HG03196 (cell line): ENCODE results near the gene MEF2C.

Experiments used
- ATAC-seq: cut with Tn5 transposase; IDR thresholded peaks from one replicate; pipeline ENCODE4 v1.9.1; 2021; ENCODE audit not compliant: unreplicated experiment

Gene MEF2C

DNA sequence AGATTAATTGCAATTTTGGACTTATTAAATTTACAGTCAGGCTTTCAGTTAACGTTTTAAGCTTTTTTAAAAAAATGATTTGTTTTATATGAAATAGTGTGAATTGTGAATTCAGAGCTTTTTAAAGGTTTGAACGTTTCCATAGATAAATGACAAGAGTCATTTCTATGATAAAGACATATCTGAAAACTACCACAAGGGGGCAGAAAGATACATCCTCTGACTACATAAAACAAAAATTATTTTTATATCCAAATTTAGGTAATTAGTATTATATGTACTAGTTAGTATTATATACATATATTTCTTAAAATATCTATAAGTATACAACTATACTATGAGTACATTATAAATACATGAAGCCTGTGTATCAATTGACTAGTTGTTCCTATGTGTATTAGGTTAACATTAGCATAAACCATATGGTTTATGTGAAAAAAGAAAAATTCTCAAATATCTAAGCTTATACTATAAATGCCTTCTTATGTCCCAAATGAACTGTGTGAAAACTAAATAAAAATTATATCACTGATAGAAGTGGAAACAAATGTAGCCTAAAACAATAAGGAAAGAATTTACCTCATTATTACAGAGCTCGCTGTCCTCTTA lies 155.2 kb downstream of the MEF2C start:
- ATAC-seq: no peak

DNA sequence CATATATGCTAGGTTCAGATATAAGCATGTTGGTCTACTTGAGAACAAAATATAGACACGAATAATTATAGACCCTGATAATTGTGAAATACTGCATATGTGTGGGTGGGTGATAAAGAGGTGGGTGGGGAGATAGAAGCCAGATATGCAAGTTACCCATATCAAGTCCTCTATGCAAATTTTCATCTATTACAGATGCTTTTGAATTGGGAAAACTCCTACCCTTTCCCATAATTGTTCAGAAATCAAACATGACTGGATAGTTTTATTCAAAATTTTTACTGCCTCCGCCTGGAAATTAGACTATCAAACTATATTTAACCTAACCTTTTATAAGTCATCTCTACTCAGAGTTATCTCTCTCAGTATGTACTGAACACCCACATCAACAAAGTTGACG lies 157.5 kb downstream of the MEF2C start:
- no peak for ATAC-seq

DNA sequence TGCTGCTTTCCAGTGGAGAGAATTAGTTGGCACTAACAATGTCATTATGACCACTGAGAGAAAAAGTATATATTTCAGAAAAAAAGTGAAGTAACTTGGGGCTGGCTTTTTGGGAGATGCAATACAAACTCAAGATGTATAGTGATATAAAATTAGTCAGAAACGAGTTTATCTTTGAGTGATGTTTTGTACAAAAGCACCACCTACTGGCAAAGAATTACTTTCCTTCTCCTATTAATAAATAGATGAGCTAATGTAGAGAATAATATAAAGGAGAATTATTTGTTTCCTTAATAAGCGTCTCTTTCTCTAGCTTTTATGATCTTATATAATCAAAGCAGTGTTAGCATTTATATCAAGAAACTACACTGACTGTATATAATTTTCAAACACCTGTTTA lies 158.8 kb downstream of the MEF2C start:
- no peak for ATAC-seq

DNA sequence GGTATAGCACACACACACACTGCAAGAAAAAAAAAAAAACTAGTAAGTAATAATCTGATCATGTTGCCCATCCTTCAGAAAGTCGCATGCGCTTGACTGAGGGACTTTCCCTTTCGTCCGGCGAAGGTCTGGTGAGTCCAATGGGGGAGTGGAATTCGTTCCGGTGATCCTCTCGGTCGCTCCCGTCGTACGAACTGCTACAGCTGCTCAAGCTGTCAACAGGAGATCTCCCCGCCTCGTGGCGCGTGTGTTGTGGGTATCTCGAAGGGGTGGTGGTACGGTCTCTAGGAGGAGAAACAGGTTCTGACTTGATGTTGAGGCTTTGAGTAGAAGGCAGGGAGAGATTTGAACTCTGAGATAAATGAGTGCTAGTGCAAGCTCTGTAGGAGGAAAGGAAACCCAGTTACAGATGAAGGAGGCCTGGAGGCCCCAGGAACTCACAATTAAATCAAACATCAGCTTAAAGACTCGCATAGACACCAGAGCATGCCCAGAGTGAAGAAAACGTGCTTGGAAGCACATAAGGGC lies 160.4 kb downstream of the MEF2C start:
- ATAC-seq: no peak

DNA sequence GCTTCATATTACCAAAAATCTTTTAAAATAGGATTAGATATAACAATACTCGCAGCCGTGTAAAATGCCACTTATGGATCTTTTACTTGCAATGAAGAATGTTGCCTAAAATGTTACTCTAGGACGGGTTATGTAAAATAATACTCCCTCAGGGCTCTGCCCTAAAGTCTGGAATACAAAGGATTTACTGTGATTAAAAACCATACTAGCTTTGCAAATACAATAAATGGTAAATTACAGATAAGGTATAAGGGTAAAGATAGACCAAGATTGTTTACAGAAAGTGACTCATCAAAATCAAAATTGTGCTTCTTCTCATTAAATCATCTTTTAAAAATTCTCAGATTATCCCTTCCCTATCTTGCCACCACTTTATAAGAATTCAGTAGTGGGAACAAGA lies 163.6 kb downstream of the MEF2C start:
- ATAC-seq: no peak

DNA sequence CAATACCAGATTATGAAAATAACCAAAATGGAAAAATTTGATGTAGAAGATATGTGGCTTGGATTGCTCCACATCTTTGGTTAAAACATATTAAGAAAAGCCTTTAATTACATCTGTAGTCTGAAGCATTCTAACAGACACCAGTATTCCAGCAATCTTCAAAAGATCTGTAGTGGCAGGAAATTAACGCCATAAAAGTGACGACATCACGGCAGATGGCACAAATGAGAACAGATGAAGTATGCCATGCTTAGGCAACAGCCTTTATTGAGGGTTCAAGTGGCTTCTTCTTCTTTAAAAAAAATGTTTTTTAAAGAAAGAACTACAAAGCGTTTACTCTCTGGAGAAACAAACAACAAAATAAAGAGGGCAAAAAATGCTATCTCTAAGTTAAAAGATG lies 164.2 kb downstream of the MEF2C start:
- ATAC-seq: no peak

DNA sequence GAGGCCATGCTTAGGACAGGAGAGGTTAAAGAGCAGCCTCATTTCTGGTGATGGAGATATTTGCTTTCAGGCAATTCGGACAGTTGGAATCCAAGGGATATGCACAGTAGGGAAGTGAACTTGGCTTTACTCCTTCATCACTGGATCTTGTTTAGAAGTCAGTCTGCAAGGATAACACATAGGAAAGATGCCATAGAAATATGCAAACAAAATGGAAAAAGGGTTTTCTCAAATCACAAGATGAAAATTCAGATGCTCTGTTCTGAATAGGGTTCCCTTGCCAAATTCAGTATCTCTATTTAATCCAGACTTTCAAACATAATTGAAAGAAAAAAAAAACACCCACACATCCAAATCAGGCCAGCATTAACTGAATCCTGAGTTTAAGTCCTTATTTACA lies 166.9 kb downstream of the MEF2C start:
- ATAC-seq: no peak

DNA sequence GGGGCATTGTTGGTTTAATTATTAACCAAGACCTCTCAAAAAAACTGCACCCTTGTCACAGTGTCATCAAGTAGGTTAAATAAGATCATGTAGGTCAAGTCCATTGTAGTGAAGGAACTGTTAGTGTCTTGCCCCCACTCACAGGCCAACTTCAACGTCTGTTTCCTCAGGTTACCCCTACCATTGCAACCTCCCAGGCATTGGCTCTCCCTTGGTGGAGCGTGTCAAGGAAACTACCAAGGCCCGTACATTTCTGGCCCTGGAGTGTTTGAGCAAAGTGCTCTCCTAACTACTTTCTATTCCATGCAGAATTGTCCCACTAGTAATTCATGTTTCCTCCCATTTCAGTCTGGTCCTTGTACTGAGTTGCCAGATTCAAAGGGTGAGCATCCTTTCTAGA lies 167.5 kb downstream of the MEF2C start:
- no peak for ATAC-seq

DNA sequence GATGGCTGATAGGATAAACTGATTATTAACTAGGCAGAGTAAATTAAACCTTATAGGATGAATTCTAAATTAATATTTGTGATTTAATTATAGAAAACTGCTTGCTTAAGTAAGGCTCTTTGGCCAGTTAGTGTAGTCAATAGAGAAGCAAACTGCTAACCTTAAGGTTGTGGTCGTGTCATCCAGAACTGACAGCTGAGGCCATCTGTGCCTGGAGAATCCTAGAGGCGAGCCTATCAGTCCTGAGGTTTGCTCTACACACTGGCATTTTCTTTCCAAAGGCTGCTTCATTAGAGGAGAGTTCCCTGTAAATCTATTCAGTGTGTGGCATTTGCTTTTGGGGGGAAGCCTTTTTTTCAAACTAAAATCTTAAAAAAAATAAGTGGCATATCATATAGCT lies 169.2 kb downstream of the MEF2C start:
- ATAC-seq: no peak

DNA sequence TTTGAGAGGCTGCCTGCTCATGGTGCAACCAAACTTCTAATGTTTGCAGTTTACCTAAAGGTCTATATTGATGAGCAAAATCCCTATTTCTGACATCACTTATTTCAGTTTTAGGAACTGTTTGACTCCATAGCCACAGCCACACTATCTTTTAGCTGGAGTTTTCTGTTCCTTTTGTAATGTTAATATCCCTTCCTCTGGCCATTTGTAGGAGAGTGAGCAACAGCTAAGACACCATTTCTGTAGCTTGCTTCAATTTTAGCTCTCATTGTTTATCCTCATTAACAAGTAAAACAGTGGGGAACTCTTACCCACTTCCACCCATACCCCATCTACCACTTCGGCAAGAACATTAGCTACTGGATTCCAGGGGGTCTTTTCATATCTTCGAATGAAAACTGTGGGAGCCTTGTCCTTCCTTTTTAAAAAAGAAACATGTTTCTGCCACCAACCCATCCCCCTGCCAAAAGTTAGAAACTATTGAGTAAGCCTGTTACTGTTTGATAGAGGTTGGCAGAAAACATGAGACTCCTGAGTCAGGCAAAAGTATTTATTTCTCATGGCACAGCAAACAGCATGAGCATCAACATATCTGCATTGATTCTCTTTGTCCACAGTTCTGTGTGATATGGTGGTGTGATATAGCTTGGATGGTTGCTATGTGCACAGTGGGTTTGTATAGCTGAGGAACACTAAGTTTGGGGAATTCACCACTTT lies 174.1 kb downstream of the MEF2C start:
- no peak for ATAC-seq

DNA sequence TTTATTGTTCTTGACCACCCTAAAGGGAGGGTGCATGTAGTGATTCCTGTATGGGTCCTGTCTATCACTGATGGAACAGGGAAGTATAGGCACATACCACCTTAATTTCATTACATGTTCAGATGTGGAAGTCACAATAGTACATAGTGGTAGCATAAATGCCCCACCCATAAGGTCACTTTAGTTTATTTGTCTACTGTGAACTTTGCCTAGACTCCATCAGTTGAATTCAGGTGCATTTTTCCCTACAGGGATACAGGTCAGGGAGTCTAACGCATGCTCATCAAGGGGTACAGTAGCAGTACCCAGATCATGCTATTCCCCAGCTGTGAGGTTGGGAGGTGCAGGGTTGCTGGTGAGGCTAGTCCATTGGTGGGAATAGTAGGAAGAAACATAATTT lies 175.0 kb downstream of the MEF2C start:
- no peak for ATAC-seq

DNA sequence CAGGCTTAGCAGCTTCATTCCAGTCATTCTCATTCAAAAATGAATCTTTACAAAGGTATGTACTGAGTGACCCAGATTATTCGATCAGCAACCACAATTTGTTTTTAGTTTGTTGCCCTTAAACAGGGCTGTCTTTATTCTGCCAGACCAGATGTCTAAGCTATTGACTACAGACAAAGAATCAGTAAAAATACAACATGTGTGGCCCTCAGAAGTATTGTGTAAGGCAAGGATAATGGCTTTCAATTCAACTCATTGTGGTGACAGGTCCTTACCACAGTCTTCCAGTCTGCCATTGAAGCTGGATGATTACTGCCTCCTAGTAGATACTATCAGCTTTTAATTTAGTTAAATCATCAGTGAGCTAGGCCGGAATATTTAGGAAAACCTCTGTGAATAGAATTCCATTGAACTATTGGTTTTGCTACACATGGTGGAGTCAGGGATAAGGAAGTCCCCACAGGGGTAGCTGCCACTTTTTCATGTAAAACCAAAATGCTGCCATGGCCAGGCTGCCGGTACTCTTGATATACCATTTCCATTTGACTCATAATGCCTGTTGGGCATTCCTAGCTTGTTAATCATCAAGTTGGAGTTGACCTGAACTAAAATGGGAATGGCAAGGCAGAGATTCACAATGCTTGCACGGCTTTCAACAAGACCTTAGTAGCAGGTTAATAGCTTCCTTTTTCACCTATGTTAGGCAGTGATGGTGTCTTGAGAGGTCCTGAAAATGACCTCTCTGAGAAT lies 175.6 kb downstream of the MEF2C start:
- no peak for ATAC-seq

DNA sequence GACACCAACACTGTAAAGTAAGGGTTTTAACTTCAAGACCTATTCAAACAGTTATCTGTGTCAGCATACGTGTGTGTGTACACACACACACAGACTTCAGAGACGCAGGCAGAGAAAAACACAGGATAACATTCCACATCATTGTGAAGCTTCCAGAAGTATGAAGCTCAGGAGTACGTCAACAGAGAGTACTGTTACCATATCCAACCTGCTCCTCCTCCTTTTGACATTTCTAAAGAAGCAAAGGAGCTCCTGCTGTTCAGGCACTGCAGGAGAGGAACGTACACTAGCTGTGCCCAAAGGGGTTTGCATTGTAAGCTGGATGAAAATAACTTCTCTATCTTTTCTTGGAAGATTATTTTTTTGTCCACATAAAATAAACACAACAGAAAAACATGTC lies 180.7 kb downstream of the MEF2C start:
- no peak for ATAC-seq

DNA sequence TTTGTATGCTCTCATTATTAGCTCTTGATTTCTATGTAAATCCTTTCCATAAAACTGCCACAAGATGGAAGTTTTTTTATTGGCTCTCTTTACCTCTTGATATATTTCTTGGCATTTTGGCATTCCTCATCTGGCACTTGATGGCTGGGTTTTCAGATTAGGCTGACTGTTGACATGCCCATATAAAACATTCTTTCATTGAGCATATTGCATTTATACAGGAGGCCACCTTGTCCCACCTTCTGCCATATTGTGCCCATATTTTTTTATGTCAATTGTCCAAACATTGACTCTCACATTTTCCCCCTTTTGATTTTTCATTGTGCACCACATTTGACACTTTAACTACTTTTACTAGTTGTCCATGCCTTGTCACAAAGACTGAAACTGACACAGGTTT lies 182.9 kb downstream of the MEF2C start:
- ATAC-seq: no peak

DNA sequence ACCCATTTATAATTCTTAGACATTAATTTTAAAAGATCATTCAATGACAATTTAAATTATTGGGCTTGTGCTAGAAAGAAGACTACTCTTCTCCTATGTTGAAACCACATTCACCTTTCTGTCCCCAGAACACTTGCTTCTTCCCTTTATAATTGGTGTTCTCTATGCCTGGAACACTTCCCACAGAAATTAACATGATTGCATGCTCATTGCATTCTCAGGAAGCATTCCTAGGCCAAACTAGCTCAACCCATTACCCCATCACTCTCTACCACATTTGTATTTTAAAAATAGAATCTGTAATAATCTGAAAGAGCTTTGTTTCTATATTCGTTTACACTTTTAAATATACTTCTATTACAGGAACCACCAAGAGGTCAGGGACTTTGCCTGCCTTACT lies 184.7 kb downstream of the MEF2C start:
- no peak for ATAC-seq

DNA sequence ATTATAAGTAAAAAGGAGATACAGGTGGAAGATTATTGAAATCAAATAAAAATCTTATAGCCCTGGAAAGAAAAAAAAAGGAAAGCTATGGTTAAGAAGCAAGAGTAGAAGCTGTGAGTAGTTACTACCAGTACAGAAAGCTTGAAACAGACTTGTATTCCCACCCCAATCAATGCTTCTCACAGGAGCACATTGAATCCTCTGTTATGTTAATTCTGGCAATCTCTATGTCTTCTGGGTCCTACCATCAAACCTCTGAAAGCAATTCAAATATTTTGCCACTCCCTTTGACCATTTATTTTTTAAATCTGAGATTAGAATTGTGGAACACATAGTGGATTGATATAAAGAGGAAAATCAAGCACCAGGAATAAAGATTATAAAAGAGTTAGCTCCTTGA lies 186.5 kb downstream of the MEF2C start:
- no peak for ATAC-seq

DNA sequence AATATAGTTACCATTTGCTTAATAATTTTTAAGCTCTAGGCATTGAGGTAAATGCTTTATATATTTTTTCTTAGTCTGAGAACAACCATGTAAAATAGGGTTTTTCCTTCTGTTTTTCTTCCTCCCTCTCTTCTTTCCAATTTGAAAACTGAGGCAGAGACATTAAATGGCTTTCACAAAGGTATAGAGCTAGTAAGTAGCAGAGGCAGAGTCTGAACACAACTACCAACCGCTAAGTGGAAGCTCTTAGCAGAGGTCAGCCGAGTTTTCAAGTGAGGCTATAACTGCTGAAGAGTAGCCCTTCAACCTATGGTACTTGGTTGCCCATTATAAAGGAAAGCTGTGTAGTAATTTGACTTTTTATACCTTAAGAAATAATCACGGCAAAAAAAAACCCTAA lies 187.1 kb downstream of the MEF2C start:
- ATAC-seq: no peak

DNA sequence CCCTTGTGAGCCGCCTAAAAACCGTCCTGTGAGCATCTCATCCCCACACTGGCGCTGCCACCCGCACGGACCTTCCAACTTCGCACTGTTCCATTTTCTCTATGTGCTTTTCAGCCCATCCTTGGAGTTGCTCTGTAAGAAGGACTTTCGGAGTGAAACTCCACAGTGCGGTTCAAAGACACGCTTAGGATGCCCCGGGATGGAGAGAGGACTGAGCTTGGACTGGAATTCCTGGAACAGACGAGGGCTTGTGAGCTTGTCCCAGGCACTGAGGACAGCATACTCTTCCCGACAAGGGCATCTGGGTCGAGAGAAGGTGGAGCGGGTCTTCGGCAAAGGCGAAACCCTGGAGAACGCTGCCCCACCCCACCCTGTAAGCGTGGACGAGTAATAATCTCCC lies 187.8 kb downstream of the MEF2C start:
- ATAC-seq: no peak

DNA sequence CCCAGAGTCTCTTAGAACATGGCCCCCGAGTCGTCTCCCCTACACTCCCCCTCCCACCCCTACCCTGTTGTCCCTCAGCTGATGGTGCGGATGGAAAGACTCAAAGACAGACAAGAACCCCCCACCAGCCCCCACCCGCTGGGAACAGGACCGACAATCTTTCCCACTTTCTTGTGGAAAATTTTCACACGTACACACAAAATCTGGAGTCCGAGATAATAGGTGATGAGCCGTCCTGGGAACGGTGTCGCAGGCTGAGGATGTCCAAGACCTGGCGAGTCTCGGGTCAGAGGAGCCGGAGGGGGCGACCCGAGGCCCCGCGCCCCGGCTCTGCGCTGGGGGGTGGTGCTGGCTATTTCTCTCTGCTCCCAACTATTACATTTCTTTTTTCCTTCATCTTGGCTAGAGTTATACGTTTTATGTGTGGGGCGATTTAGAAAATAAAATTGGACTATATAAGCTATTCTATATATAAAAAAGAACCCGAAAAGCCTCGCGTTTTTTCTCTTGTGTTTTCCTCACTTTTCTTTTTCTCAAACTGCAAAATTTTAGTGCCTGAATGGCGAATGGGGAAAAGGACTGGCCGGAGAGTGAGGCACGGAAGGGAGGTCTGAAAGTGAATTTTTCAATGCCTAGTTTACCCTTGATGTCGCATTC lies 188.8 kb downstream of the MEF2C start:
- no peak for ATAC-seq

DNA sequence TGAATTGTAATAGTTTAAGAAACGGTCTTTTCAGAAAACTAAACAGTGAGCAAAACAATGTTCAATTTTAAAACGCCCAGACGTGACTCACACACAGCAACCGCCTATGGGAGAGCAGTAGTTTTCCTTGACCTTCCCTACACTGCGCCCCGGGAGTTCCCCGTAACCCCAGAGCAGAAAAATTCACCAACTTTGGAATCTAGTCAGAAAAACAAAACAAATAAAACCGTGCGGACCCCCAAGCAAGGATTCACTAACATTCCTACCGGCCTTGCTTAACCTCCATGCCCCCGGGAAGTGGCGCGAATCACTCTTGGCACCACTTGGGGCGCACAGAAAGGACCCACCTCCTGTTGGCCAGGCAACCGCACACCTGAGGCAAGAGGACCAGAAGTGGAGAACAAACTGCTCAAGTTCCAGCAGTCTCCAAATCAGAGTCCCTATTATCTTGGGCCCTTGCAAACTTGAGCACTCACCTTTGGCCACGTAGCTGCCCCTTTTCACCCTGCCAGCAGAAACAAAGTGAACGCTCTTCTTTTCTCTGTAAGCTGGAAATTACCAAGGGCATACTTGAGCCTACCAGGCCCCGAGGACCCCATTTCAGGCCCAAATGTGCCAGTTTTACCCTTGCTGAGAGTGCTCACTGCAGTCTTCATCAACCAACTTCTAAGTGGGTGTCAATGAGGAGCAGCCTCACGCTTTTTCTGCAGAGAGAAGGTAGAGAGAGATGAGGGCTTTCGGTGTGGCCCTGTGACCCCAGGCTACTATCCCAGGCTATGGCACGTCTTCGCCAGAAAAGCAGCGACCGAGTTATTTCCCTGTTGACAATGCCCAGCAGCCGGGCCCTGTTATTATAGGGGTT lies 189.7 kb downstream of the MEF2C start:
- no peak for ATAC-seq
